HepG2 (cell line): ENCODE data around the gene IMMP1L. TPM values are rescaled to one million over a fixed set of nuclear protein-coding genes. Genes with fewer than 3 reads are reported as not detected.

ENCODE experiments used
- ATAC-seq: fragments of 200-7000 bp; cut with Tn5 transposase; 3 replicates; pipeline ENCODE4 v1.9.1; 2020; ENCODE audit warnings: mild to moderate bottlenecking, moderate library complexity
- BruUV-seq: library from RNA; stranded (reverse); fragments of 400-500 nt; replicated peaks from 2 replicates; lab custom pipeline; 2021; lab: Mats Ljungman, UMichigan
- CTCF ChIA-PET: fragments of 300-600 bp; formaldehyde crosslinking; extraction: SDS; loops from one replicate; lab custom pipeline; 2021; ENCODE audit warnings: low total read pairs, inconsistent platforms, low intra/inter-chr PET ratio; lab: Yijun Ruan, JAX
- POLR2A ChIA-PET: fragments of 350-600 bp; sonication (Branson Sonifier 250); formaldehyde crosslinking; loops from one replicate; lab custom pipeline; 2020; ENCODE audit warnings: antibody characterized with exemption, inconsistent platforms; lab: Yijun Ruan, JAX
- DNase-seq: peaks from one replicate; pipeline ENCODE4 v3.0.0-alpha.2; 2015; ENCODE audit warnings: low spot score
- FAIRE-seq: peaks from 3 replicates; lab custom pipeline; 2011; peaks lifted over from hg19 to GRCh38; lab: Jason Lieb, UNC
- H2AFZ ChIP-seq: one replicate; pipeline ENCODE4 v1.6.1; 2011; ENCODE audit warnings: low read length, inconsistent platforms
- H3K27ac ChIP-seq: fragments of 300-600 bp; 3 replicates; pipeline ENCODE4 v1.8.0; 2011; ENCODE audit warnings: mixed run types, mild to moderate bottlenecking, mixed read lengths, low read length, inconsistent platforms; ENCODE audit not compliant: insufficient read depth; ENCODE audit errors: extremely low read length
- H3K27me3 ChIP-seq, 2 experiments: fragments of 200-600 bp in 1 of 2; 2 replicates in 1 of 2; 3 replicates in 1 of 2; pipeline versions ENCODE4 v1.6.0 to v1.8.0; 2011; ENCODE audit warnings: low read length in 2 of 2, mild to moderate bottlenecking in 2 of 2, moderate library complexity in 2 of 2, inconsistent platforms in 1 of 2; ENCODE audit not compliant: insufficient read depth in 2 of 2, control insufficient read depth in 1 of 2
- H3K36me3 ChIP-seq, 2 experiments: fragments of 200-600 bp in 1 of 2; replicated peaks in 1 of 2; 2 replicates in 1 of 2; 3 replicates in 1 of 2; pipeline versions ENCODE4 v1.5.1 to v1.8.0; 2011; ENCODE audit warnings: low read length in 2 of 2, inconsistent platforms in 1 of 2; ENCODE audit not compliant: insufficient read depth in 2 of 2, control insufficient read depth in 1 of 2
- H3K4me1 ChIP-seq: 2 replicates; pipeline ENCODE4 v1.5.1; 2012; ENCODE audit warnings: low read length, inconsistent platforms; ENCODE audit not compliant: insufficient read depth
- H3K4me2 ChIP-seq: 2 replicates; pipeline ENCODE4 v1.6.0; 2011; ENCODE audit warnings: low read depth, low read length, inconsistent platforms
- H3K4me3 ChIP-seq, 3 experiments: fragments of 200-600 bp in 1 of 3; sonication (generic), shearing (Covaris generic) in 1 of 3; replicated peaks in 1 of 3; 2 replicates each; pipeline ENCODE4 v1.5.1; 2011 to 2016; ENCODE audit warnings: low read length in 3 of 3, inconsistent platforms in 2 of 3, low read depth in 2 of 3, mild to moderate bottlenecking in 2 of 3, control low read depth in 1 of 3, mixed read lengths in 1 of 3; ENCODE audit not compliant: insufficient read depth in 1 of 3
- H3K79me2 ChIP-seq: one replicate; pipeline ENCODE4 v1.6.1; 2011; ENCODE audit warnings: low read length, inconsistent platforms; ENCODE audit not compliant: insufficient read depth
- H3K9ac ChIP-seq: 2 replicates; pipeline ENCODE4 v1.6.0; 2011; ENCODE audit warnings: mild to moderate bottlenecking, low read depth, low read length, inconsistent platforms; ENCODE audit not compliant: insufficient read depth
- H3K9me3 ChIP-seq: 2 replicates; pipeline ENCODE4 v1.5.1; 2012; ENCODE audit warnings: mild to moderate bottlenecking, low read length
- H4K20me1 ChIP-seq: 2 replicates; pipeline ENCODE4 v1.6.0; 2011; ENCODE audit warnings: inconsistent platforms, mild to moderate bottlenecking, low read length, moderate library complexity; ENCODE audit not compliant: insufficient read depth
- BCLAF1 ChIP-seq: fragments of 450-650 bp; IDR thresholded peaks from 2 replicates; pipeline ENCODE4 v1.6.1; 2017; ENCODE audit warnings: mild to moderate bottlenecking
- FOSL1 ChIP-seq: sonication (generic); formaldehyde crosslinking; IDR thresholded peaks from 2 replicates; pipeline ENCODE4 v1.9.0; 2021; ENCODE audit warnings: missing genetic modification reagents, borderline replicate concordance
- HMG20A ChIP-seq: IDR thresholded peaks from 2 replicates; pipeline ENCODE4 v1.6.1; 2016; ENCODE audit warnings: borderline replicate concordance
- NR2F6 ChIP-seq, 2 experiments: IDR thresholded peaks; 2 replicates each; pipeline ENCODE4 v1.6.1; 2016; ENCODE audit warnings: antibody characterized with exemption in 1 of 2, mild to moderate bottlenecking in 1 of 2
- RCOR2 ChIP-seq: IDR thresholded peaks from 2 replicates; pipeline ENCODE4 v1.6.1; 2016; ENCODE audit warnings: missing biosample characterization, missing genetic modification reagents
- SETDB1 ChIP-seq: sonication (generic); formaldehyde crosslinking; IDR thresholded peaks from 2 replicates; pipeline ENCODE4 v1.5.1; 2020; ENCODE audit warnings: missing genetic modification reagents, mild to moderate bottlenecking, borderline replicate concordance
- ZNF607 ChIP-seq: sonication (generic); formaldehyde crosslinking; IDR thresholded peaks from 2 replicates; pipeline ENCODE4 v1.5.1; 2020; ENCODE audit warnings: missing genetic modification reagents, mild to moderate bottlenecking, borderline replicate concordance
- WGBS: methylation state at CpG from one replicate; pipeline ENCODE4 v1.1.6; 2017; ENCODE audit warnings: low lambda C conversion rate; 5-methylcytosine and 5-hydroxymethylcytosine counted together
- in situ Hi-C: cut with HindIII; loops from 2 replicates; pipeline ENCODE4 v1.10.0; 2017; ENCODE audit warnings: low pct_unique_long_range_greater_than_20kb; ENCODE audit not compliant: extremely low pct_ligation_motif_present
- intact Hi-C: fragments of 100-400 bp; cut with micrococcal nuclease; formaldehyde crosslinking; loops from one replicate; pipeline ENCODE4 v1.10.0; 2022; ENCODE audit not compliant: unreplicated experiment
- polyA plus RNA-seq, 8 experiments: library from polyadenylated mRNA; depleted of rRNA in 3 of 8; stranded (reverse) in 7 of 8; unstranded in 1 of 8; fragments of >200 nt; fragmentation: Illumina TruSeq in 4 of 8; extraction: Trizol in 4 of 8; gene quantifications; 2 replicates each; pipeline versions ENCODE4 v1.2.1 to v1.2.3, GENCODE V29; 2011 to 2016; ENCODE audit warnings: low read depth in 4 of 8, missing spikeins in 1 of 8, mixed read lengths in 1 of 8; ENCODE audit not compliant: insufficient read depth in 1 of 8
- total RNA-seq, 5 experiments: library from RNA; depleted of rRNA; stranded (reverse); fragments of >200 nt; fragmentation: Illumina TruSeq; extraction: Trizol; gene quantifications; 2 replicates each; pipeline ENCODE4 v1.2.3, GENCODE V29; 2016; ENCODE audit warnings: low read depth in 1 of 5

The IMMP1L gene
- total and polyA plus RNA-seq, 2 of the 13 experiments (the other 11 are each of a cell fraction or from before 2014, with no cell fraction given), result 42.4 to 57.9 TPM

DNA sequence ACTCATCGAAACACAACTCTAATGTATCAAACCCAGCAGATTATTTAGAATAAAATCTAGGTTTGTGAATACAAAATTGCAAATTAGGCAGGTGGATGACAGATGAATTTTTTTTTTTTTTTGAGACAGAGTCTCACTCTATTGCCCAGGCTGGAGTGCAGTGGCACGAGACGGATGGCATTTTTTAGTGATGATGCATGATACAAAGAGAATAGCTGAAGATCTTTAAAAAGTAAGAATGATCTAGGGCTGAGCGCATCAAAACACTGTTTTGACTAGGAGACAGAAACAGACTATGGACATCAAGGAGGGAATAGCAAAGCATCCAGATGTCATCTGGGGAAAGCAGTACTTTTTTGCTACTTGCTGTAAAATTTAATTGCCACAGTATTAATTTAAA, 63.8 kb downstream of the IMMP1L start:
- no peaks in the 10 kb centered on the region for H3K79me2 ChIP-seq
- no peak for TF ChIP-seq BCLAF1
- no peak for TF ChIP-seq ZNF607 (CRISPR knock-in tag)
- TF ChIP-seq NR2F6 (IDR thresholded peaks at IDR 0.05), result no peak
- TF ChIP-seq NR2F6 (CRISPR knock-in tag; IDR thresholded peaks at IDR 0.05), result no peak
- TF ChIP-seq FOSL1 (CRISPR knock-in tag), result no peak
- no peak for TF ChIP-seq SETDB1 (CRISPR knock-in tag)
- TF ChIP-seq HMG20A (CRISPR knock-in tag), result no peak
- no peak for TF ChIP-seq RCOR2 (CRISPR knock-in tag)
- peaks cover 3% of the 10 kb centered on the region for H3K4me1 ChIP-seq
- H3K9ac ChIP-seq, result no peak overlapping the region
- ATAC-seq (no peak), DNase-seq (no peak), FAIRE-seq (no peak)
- ChIA-PET CTCF (no interaction called here), POLR2A (no interaction called here)
- no peaks in the 10 kb centered on the region for H3K9me3 ChIP-seq
- peaks cover 3 to 5% of the 10 kb centered on the region in 2 experiments; a peak in 2 of 5 replicates for H3K36me3 ChIP-seq
- no peak overlapping the region for H2AFZ ChIP-seq
- intact Hi-C loops, result no loop called here
- H3K27me3 ChIP-seq, result no peaks in the 10 kb centered on the region
- no peak overlapping the region for H3K4me2 ChIP-seq
- no peak overlapping the region for H3K4me3 ChIP-seq
- H3K27ac ChIP-seq, result no peak overlapping the region
- 97% methylated on average over 4 of the region's 4 CpGs for WGBS
- no peaks in the 10 kb centered on the region for H4K20me1 ChIP-seq
- in situ Hi-C loops, result no loop called here
- no TSS peak for BruUV-seq
